Inflammatory macrophage treated with lipopolysaccharide for 1 hour (primary cell): ENCODE results near the gene USP10.
A peak's percentile ranks its signal among the peaks of the same experiment; 100 is the strongest.

ENCODE experiments used
- DNase-seq, 2 donors: peaks; one replicate each; pipeline ENCODE4 v3.0.0-alpha.2; 2020 to 2022

The USP10 gene

GRCh38 chr16:84700446-84701300 lies 873 bp downstream of the USP10 start:
- peak; percentile 30 to 41 for DNase-seq

DNA sequence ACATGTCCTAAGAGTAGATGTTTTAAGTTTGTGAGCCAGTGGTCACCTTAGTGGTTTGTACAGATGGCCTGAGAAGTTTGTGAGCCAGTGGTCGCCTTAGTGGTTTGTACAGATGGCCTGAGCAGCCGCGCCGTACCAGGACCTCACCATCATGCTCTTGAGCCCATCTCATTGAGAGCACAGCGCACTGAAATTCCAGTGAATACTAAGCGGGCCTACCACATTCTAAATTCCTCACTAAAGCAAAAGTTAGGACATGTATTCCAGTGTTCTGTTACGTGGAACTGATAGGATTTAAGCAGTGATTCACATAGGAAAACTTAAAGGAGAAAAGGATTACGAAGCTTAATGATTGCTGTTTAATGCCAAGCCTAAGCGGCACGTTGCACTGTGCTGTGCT lies 3.9 kb downstream of the USP10 start:
- no peak for DNase-seq

GRCh38 chr16:84704253-84704652 lies 4.5 kb downstream of the USP10 start:
- DNase-seq: no peak

DNA sequence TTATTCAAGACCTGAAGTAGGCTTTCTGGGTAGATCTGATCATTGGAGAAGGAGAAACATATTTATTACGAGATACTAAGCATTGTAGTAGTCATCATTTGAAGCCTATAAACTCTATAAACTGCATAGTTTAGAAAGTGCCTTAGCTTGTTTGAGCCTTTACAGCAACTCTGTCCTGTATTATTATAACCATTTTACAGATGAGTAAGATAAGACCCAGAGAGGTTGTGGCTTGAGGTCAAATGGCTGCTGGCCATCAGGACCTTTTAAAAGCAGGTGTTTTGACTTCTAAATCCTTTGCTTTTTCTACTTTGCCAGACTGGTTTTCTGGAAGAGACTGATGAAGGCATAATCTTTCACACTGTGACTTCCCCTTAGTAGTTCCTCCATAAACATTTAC lies 7.1 kb downstream of the USP10 start:
- DNase-seq: no peak

GRCh38 chr16:84709609-84710008 lies 9.8 kb downstream of the USP10 start:
- DNase-seq: no peak

DNA sequence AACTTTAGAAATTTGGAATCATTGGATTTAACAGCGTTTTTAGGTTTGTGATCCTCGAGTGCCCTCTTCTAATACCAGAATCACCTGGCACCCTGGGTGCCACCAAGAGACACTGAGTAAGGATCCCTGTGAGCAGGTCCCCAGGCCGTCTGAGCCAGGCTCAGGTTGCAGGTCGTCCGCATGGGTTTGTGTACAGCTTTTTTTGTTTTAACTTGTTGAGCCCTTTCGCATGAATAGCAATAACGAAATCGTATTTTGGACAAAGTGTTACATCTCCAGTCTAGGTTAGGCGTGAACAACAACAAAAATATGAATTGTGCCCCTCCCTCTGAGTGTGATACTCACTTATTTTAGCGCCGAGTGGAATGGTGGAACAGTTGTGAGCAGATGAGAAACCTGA lies 10.9 kb downstream of the USP10 start:
- DNase-seq: no peak

GRCh38 chr16:84712138-84712671 lies 12.4 kb downstream of the USP10 start:
- no peak for DNase-seq

DNA sequence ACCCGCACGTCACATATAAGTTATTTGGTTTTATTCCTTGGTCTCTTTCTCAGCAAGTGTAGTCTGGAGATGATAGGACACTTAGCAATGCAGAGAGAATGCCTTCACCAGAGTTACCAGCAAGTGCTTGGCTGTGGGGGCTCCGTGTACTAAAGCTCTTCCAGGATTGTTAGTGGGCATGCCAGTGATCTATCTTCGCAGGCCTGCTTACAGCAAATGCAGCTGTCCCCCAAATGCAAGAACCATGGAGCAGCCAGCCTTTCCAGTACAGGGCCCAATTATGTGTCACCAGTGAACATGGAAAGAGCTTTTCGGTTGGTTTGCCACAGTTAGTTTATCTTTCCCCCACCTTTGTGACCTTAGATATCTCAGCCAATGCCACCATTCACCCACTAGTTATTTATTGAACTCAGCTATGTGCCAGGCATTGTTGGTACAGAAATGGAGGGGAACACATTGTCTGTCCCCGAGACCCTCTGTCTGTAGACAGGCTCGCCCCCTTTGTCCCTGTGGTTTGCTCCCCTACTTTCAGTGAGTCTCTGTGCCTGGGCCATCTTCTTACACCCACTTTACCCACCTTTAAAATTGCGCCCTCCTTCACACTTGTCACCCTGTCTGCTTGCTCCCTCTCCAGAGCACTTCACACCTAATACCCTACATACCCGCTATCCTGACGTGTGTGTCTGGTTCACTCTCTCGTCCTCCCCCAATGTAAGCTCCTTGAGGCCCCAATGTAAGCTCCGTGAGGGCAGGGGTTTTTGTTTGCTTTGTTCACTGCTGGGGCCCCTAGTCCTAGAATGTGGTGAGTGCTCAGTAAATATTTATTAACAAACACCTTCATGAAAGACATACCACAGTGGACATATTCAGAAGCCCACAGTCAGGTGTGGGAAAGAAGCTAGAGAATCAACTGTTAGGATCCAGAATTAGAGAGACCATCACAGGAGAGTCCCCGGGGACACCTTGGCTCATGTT lies 13.3 kb downstream of the USP10 start:
- no peak for DNase-seq

GRCh38 chr16:84714028-84714427 lies 14.2 kb downstream of the USP10 start:
- peak in 1 of 2 donors; percentile 48 for DNase-seq

DNA sequence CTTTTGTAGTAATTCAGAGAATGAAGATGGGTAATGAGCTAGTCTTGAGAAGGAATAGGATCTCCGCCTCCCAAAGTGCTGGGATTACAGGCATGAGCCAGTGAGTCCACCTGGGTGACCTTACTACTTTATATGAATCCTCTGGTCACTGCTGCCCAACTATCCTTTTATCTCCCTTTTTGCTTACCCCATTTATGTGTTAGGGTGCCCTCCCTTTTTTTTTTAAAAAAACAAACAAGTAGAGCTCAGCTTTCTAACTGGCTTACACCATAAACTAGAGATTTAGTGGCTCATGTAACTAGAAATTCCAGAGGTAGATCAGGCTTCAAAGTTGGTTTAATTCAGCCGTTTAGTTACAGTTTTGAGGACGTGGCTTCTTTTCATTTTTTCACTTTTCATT lies 15.6 kb downstream of the USP10 start:
- DNase-seq: no peak

- no peak for DNase-seq
Measured at GRCh38 chr16:84715854-84716253, 16.1 kb downstream of the USP10 start.

- no peak for DNase-seq
Measured at GRCh38 chr16:84716740-84717139, 16.9 kb downstream of the USP10 start.

GRCh38 chr16:84717484-84717883 lies 17.7 kb downstream of the USP10 start:
- DNase-seq: no peak

GRCh38 chr16:84720177-84720579 lies 20.4 kb downstream of the USP10 start:
- no peak for DNase-seq

- no peak for DNase-seq
Measured at GRCh38 chr16:84722068-84722467, 22.3 kb downstream of the USP10 start.

- DNase-seq: no peak
Measured at GRCh38 chr16:84723906-84724305, 24.1 kb downstream of the USP10 start.

DNA sequence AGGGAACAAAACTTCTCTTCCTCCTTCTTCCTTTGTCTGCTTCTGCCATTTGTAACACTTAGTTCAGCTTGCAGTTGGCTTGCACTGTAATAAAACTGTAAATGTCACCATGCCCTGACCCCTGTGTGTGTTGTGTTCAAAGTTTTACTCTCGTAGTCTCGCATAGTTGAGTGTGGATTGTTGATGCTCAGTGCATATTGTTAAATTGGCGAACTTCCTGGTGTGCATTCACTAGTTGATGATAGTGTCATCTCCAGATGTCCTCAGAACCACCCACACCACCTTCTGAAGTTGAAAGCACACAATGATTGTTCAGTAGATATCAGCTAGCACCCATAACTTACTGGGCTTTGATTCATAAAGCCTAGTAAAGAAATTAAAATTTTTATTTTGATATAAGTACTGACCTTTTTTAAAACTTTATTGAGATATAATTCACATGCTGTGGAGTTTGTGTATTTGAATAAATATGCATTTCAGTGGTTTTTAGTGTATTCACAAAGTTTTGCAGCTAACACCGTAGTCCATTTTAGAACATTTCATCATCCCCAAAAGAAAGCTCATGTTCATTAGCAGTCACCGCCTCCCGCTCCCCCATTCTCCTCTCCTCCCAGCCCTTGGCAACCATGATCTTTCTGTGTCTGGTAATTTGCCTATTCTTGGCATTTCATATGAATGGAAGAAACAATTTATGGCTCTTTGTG lies 25.0 kb downstream of the USP10 start:
- peak; percentile 36 to 50 for DNase-seq

DNA sequence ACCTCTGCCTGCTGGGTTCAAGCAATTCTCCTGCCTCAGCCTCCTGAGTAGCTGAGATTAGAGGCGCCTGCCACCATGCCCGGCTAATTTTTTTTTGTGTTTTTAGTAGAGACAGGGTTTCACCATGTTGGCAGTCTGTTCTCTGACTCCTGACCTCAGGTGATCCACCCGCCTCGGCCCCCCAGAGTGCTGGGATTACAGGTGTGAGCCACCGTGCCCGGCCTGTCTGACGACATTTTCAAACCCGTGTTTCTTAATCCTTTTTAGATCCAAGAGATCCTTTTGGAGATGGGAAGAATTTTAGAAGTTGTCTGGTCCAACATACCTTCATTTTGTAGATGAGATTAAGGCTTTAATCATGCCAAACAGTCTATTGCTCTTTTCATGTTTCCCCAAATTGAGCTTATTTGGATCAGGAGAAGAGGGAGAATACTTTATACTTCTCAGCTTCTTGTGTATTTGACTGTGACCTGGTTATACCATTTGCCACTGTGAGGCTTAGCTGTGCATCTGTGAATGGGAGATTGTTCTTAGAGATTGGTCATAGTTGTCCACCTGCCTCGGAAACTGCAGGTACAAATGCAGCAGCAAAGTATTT lies 25.8 kb downstream of the USP10 start:
- DNase-seq: no peak

GRCh38 chr16:84726079-84726668 lies 26.4 kb downstream of the USP10 start:
- DNase-seq: peak; percentile 77 to 98

DNA sequence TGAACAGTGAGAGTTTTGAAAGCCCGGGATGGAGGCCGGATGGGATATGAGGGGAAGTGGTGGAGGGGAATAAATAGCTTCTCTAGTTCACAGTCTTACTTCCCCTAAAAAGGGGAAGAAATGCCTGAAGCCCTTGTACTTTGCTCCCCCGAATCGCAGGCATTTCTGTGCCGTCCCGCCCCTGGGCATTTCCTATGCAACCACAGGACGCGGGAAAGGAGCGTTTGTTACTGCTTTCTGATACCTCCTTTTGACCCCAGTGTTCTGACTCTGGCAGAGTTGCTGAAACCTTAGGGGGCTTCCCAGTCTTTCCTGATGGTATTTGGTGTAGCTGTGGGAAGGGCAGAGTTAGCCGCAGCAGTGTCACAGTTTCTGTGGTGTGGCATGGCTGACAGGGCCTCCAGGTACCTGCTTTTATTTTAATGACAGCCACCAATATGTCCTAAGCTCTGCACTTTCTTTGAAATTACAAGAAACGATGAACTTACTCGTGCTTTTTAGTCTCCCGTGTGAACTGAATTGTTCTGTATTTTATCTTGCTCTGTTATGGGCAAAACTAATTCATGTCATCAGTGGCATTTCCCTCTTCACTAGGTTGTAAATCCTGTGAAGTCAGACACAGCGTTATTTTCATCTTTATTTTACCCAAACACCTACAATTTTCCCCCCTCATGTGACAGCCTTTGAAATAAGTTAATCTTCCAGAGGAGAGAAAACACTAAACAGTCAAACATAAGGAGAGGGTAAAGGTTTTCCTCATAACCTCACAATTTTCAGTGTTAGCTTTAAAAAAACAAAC lies 27.1 kb downstream of the USP10 start:
- peak; percentile 84 to 93 for DNase-seq

DNA sequence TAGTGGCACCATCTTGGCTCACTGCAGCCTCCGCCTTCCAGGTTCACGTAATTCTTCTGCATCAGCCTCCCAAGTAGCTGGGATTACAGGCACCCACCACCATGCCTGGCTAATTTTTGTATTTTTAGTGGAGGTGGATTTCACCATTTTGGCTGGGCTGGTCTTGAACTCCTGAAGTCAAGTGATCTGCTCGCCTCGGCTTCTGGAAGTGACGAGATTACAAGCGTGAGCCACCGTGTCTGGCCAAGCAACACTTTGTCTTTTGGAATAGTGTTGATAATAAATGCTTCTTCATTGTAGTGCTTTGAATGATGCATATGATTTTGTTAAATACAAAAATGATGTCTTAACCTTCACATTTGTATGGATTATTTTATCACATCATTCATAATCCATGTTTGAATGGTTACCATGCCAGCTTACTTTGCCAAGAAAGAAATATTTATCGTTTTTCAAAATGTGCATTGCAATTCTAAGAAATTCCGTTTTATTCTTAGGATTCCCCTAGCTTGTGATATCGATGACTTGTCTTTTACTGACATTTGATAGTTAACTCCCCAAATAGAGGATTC lies 29.1 kb downstream of the USP10 start:
- DNase-seq: no peak
